Activated CD8-positive, alpha-beta memory T cell treated with anti-CD3 and anti-CD28 coated beads, Interleukin-2, amount 50 U/mL, for 4 hours (primary cell): ENCODE measurements around the gene PCDH8.

ENCODE experiments used
- DNase-seq: peaks from one replicate; pipeline ENCODE4 v3.0.0-alpha.2; 2020

The PCDH8 gene, protein sequence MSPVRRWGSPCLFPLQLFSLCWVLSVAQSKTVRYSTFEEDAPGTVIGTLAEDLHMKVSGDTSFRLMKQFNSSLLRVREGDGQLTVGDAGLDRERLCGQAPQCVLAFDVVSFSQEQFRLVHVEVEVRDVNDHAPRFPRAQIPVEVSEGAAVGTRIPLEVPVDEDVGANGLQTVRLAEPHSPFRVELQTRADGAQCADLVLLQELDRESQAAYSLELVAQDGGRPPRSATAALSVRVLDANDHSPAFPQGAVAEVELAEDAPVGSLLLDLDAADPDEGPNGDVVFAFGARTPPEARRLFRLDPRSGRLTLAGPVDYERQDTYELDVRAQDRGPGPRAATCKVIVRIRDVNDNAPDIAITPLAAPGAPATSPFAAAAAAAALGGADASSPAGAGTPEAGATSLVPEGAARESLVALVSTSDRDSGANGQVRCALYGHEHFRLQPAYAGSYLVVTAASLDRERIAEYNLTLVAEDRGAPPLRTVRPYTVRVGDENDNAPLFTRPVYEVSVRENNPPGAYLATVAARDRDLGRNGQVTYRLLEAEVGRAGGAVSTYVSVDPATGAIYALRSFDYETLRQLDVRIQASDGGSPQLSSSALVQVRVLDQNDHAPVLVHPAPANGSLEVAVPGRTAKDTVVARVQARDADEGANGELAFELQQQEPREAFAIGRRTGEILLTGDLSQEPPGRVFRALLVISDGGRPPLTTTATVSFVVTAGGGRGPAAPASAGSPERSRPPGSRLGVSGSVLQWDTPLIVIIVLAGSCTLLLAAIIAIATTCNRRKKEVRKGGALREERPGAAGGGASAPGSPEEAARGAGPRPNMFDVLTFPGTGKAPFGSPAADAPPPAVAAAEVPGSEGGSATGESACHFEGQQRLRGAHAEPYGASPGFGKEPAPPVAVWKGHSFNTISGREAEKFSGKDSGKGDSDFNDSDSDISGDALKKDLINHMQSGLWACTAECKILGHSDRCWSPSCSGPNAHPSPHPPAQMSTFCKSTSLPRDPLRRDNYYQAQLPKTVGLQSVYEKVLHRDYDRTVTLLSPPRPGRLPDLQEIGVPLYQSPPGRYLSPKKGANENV

DNA sequence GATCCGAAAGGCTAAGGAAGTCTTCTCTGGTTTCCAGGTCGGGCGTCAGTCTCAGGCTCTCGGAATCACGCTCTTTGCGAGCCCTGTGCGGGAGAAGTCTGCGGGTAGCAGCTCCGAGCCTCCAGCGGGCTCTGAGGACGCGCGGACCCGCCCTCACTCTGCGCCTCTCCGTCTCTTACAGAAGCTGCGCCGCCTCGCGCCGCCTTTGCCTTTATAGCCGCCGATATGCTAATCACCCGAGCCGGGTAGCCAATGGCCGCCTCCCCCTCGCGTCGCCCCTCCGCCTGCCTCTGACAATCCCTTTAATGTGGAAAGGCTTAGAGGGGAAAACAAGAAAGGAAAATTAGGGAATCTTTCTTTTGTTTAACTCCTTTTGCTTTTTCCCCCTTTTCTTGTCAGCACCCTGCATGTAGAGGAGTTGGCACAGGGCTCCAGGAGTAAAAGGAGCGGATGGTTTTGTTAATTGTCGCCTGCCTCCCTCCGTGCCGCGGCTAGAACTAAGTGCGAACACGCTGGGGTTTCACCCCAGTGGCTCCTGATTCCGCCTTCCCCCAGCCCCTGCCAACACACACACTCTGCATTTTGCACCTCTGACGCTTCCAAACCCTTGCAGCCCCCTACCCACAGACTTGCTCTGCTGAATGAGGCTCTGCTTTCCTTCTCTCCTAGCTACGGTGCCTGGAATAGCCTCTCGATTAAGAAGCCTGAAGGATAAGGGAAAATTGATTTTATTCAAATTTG is at the start of gene PCDH8:
PCDH8 (minus strand) TSS at position 186 of the 741 bp plus-strand sequence. CDS start 204 bp downstream, outside the sequence.
- DNase-seq = no peak

DNA sequence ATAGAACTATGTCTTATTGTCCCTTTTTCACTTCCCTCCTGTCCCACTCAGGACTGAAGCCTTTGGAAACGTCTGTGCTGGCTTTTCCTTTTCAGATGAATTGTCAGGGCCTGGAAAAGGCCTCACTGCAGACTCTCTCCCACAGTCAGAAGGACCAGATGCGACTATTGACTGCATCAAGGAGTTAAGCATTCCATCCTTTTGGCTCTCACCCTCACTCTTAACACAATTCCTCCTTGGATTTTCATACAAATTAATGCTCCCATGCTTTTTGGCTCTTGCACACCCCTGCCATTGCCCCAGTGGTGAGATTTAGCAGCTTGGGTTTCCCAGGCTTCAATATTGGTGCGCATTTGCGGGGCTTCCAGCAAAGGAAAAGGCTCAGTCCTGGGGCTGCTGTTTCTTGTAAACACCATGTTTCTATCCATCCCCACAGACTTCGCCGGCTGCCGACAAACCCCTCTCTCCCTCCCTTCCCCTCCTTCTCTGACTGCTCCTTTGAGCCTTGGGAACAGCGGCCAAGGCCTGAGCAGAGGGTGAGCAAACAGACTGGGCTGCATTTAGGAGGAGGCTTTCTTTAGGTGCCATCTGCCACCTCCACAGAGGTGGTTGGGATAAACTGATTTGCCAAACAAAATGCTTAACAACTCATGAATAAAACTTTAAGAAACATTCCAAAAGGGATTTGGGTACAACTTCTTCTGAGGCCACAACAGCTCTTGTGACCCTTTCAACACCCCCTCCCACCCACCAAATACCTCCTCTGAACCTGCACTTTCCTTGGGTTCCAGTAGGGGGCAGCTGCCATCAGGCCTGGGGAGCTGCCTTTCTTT is 48.6 kb upstream of the PCDH8 start:
- DNase-seq = no peak

DNA sequence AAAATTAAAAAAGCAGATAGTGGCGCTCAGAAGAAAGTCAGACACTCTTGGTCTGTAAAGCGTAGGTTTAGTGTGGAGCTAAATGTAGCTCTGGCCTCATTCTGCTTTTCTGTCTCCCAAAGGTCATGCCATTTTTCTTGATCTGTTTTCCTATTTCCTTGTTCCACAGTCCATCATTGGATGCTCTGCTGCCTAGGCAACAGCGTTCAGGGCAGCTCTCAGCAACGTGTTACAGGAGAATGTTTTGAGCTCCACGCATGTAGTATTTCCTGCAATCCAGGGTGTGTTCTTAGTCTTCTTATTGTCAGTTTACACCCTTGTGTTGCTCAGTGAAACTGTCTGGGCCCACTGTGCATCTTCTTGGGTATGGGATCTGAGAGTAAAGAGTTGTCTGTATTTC is 46.0 kb upstream of the PCDH8 start:
- DNase-seq = no peak

DNA sequence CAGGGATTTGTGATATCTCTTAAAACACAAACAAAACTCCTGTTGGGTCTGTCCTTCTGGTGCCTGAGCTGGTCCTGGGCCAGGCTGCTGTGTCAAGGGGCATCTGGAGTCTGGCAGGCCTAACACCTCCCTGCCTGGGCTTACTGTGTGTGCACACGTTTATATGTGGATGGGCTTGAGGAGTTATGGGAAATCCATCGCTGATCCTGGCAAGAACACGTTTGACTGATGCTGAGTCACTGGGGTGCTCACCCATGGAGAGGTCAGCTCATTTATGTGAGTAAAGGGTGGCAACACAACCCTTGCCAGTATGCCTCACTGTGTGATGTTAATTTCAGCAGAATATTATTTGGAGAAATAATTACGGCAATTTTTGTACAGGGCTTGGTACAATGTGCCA is 44.5 kb upstream of the PCDH8 start:
- DNase-seq = no peak

DNA sequence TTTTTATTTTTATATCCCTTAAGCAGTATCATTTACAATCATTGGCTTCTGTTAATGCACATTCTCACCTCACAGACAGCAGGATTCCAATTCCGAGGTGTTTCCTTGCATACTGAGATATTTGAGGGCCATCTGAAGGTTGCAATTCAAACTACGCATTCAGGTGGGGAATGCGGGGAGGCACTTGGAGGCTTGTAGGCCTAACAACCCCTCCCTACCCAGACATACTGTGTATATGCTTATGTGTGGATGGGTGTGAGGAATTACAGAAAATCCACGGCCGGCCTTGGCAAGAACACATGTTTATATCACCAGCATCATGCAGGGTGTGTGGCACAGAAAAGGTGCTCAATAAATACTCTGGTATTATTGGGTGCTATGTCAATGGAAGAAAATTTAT is 43.3 kb upstream of the PCDH8 start:
- DNase-seq = no peak

DNA sequence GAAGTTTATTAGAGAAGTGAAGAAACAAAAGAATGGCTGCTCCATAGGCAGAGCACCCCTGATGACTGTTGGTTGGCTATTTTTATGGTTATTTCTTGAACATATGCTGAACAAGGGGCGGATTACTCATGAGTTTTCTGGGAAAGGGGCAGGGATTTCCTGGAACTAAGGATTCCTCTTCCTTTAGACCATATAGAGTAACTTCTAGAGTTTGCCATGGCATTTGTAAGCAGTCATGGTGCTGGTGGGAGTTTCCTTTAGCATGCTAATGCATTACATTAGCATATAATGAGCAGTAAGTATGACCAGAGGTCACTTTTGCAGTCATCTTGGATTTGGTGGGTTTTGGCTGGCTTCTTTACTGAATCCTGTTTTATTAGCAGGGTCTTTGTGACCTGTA is 38.7 kb upstream of the PCDH8 start:
- no peak for DNase-seq

DNA sequence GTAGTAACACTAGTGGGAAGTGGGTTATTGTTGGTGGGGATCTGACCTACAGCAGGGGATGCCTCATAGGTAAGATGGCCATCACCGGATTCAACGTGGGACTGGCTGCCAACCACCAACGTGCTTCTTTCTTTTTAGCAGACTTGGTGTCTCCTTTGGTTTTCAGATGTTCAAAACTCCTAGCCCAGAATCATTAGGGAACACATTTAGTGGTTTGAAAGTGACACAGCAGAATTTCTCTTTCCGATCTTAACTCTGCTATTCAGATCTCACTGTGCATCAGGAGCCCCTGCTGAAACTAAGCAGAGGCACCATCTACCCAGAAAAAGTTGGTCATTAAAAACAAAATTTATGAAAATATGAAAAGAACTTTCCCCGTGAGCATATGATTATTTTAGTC is 36.7 kb upstream of the PCDH8 start:
- no peak for DNase-seq

DNA sequence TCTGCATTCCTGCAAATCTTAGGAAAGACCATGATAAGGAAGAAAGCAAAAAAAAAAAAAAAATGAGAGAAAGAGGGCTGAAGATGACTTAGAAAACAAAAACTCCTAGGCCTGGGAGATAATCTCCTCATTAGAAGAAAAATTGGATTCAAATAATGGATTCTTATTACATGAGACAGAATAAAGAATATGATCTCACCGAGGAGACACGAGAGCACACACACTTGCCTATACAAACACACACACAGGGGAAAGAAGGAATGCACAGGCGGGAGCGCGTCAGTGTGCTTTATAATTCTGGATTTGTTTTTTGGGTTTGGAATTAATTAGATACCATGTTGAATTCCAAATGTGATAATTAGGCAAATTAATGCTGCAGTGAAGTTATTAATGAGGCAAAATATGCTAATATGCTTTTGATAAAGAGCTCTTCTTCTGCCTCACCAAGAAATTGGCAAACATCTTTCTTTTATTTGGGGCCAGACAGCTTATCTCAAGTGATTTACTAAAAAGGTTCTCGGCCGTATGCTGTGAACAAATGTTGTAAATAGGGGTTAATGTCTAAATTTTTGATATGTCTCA is 36.1 kb upstream of the PCDH8 start:
- DNase-seq = no peak

DNA sequence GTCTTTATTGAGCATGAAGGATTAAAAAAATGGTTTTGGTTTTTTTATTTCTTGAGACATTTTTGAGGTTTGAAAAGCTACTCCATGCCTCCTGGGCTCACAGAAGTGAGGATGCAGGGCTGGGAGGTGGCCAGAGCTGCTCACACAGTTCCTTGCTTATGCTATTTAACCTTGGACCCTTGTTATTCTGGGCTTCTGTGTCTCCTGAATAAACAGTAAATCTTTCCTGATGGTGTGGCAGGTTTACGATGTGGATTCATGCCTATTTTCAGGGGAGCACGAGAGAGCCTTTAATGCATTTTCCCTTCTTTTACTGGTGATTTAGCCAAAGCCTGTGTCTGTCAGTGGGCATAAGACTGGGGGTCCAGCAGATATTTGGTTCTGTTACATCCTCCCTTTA is 34.3 kb upstream of the PCDH8 start:
- DNase-seq = no peak

DNA sequence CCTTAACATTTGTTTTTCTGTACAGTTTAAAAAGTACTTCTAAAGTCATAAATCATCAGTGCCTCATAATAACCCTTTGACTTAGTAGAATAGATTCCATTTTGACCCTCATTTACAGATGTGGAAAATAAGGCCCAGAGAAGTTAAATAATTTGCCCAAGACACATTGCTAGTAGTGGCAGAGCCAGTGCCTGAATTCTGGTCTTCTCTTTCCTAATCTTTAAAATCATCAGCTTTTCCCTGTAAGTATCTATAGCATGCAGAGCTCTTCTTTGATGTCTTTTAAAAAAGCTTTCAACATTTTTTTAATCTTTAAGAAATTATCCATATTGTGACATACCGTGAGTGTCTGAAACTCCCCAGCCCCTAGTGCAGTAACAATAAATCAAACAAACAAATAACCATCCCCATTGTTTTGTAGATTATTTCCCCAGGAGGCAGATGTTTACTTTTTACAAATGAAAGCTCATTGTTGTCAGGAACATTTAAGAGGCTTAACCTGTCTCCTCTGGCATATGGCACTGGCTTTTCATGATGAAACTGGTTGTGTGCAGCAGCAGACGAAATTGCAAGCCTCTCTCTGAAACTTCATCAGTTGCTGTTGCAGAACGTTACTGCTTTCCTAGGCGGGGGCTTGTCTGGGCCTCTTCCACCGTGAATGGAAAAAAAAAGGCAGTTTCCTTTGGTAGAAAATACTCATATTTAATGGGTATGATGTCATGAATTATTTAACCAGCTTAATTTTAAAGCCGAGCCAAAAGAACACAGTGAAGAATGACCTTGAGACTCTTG is 31.7 kb upstream of the PCDH8 start:
- DNase-seq = no peak

DNA sequence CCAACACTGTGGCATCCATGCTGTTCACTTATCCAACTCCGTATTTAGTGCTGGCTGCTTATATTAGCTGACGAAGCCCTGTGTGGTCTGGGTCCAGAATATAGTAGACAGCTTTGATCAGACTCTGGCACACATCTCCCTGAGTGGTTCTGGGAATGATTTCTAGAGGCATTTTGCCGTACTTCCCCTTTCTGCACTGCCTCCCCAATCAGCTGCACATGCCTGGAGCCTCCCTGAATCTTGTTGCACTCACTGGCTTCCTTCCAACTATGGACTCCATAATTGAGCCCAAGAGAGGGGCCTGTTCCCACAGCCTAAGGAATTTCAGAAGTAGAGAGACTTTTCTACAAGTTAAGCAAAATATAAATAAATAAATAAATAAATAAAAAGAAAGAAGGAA is 30.4 kb upstream of the PCDH8 start:
- no peak for DNase-seq

DNA sequence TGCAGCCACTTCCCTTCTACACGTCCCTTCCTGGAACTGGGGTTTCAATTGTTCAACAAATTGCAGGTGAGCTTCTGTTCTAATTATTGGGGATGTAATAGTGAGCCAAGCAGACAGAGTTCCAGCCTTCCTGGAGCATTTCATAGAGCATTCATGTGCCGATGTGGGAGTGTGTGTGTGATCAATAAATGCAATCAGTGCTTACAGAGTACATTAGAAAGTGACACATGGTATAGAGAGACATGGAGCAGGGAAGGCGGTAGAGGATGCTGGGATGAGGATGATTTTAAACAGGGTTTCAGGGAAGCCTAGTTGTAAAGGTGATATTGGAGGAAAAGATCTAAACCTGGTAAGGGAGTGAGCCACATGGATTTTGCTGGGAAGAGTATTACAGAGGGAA is 21.7 kb upstream of the PCDH8 start:
- no peak for DNase-seq

DNA sequence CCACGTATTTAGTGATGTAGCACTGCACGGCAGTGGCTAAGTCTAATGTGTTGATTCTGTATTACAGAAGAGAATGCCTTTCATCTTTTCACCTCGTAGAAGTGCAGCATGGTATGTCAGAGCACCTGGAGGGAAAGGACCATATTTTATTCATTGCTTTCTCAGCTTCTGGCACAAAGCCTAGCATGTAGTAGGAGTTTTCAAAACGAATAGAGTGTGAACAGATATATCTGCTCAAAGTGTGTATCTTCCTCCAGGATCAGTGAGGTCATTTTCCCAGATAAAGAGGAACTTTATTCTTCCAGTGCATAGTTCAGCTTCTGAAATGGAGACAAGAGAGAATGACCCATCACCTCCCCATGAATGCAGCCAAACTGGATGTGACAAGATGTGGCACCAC is 21.2 kb upstream of the PCDH8 start:
- no peak for DNase-seq

DNA sequence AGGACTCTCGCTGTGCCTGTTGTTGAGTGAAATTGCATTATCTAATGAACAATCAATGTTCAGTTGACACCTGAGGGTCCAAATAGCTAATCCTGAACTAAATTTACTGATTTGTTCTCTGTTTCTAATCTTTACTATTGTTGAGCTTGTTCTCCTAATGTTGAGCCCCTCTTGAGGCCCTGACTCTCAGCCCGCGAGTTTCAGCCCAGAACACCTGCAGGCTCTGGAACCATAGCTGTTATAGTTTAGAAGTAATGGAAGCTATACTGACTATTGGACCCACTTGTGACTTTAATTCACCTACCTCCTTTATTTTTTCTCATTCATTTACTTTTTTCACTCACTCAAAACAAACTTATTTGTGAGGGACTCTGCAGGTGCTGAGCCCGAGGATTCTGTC is 20.6 kb upstream of the PCDH8 start:
- no peak for DNase-seq

DNA sequence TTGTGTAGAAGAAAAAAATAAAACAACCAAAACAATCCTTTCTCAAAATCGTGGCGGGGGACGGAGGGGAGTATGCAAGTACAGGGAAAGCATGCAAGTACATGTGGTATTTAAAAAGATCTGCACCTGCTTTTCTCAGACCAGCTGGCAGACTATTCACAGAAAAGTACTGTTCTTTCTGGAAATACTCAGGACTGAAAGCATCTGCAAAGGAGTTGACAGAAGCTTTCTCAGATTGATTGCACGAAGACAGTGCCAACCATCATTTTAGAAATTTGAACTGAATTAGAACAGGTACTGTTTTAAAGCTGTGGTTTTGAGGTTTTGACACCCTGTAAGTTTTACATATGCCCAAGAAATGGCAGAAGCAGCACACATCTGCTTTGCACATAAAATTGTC is 19.8 kb upstream of the PCDH8 start:
- DNase-seq = no peak

DNA sequence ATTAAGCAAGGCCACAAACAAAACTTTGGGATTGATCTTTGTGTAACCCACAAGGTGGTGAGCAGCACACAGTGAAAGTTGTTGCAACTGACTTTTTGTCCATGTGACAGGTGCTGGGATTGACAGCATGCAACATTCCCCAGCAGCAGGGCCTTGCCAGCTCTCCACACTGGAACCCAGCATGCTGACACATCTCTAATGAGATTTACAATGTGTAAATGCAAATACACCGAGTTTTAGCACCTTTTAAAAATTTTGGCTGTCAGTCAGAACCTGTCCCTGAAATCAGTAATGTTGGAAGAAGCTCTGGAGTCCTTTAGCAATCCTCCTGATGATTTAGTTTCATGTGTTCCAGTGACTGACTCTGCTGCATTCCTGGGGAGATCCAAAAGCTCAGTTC is 16.5 kb upstream of the PCDH8 start:
- no peak for DNase-seq

DNA sequence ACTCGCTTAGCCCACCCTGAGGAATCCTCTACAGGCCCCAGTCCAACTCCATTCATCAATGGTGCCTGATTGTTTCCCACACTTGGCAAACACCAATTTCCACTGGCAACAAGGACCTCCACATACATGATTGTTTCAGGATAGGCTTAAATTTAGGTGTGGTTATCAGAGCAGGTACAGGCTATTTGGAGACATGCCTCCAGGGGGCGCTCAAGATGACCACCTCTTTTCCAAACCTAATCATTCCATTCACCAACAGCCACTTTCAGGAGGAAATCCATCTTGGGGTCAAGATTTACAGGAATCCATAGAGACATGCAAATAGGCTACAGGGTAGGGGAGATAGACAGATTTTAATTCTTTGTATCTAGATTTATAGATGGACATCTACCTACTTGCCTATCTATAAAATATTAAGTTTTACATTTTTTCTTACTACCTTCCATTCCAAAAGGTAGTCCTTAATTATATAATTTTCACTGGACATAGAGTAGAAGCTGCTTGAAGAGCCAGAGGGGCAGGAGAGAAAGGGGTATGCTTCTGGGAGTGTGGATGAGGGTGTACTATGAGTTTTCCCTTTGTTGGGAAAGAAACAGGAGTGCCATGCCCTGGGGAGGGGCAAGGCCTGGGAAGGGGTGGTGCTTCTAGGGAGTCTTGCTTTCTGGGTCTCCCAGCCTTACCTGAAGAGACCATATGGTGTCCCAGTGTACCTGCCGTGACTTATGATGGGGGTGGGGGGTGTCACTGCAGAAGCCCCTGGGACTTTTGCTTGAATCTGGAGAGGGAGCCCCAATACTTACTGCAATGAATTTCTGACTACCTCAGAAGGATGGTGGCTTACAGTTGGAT is 14.1 kb upstream of the PCDH8 start:
- no peak for DNase-seq

DNA sequence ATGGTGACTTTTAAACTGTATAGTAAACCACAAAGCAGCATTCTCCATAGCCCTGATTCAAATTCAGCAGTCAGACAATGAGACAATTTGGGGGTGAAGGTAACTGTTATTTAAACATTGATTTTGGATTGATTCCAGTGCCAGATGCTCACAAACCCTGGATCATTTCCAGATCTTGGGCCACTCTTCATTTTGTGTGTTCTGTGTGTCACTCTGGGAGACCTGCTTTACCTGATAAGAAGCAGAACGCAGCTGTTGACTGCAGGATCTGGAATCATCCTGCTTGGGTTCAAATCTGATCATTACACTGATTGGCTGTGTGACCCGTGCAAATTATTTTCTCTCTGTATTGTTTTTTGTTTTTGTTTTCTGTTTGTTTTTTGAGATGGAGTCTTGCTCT is 4.0 kb upstream of the PCDH8 start:
- DNase-seq = no peak

DNA sequence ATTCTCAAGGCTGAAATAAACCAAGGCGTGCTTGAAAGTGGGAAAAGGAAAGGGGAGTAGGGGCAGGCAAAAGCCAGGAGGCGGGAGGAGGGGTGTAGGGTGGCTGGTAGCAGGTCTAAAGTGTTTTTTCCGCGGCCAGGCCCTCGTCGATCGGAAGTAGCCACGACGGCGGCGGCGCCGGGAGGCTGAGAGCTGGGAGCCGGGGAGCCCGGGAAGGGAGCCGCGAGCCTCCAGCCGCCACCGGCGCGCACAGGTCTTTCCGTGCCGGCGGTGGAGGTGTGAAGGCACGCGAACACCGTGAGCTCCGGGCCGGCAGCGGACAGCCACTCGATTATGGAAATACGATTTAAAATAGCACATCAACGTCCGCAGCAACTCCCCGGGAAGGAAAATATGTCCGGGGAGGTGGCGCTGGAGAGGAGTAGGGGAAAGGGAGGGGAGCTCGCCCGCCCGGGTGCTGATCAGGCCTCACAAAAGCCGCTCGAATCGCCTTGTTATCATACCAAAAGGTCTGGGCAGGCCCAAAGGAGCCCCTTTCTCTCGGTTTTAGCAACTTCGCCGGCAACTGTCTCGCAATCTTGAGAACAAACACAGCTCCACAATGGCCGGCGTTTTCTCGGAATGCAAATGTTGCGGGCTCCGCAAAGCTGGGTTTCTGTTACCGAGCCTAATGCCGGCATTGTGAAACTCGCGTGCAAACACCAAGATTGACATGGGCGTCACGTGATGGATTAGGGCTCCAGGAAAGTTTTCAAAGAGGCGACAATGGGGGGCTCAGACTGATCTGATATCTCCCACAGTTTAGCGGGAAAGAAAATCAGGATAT is 2.9 kb upstream of the PCDH8 start:
- DNase-seq = no peak
